Esophagus (tissue), 2 donors: Measurements from ENCODE around the gene ZNF780A. TPM values are rescaled to one million over a fixed set of nuclear protein-coding genes. Genes with fewer than 3 reads are reported as not detected.

Experiments used
- H3K27ac ChIP-seq, 2 donors: one replicate each; pipeline ENCODE4 v1.5.1; 2013; ENCODE audit warnings: low read depth in 2 of 2, mild to moderate bottlenecking in 2 of 2, inconsistent platforms in 1 of 2, low read length in 1 of 2, moderate library complexity in 1 of 2
- H3K27me3 ChIP-seq, 2 donors: one replicate each; pipeline ENCODE4 v1.6.1; 2013; ENCODE audit warnings: low read length in 2 of 2, control low read depth in 1 of 2, mild to moderate bottlenecking in 1 of 2; ENCODE audit not compliant: insufficient read depth in 2 of 2, control insufficient read depth in 1 of 2
- H3K36me3 ChIP-seq, 2 donors: one replicate each; pipeline ENCODE4 v1.6.1; 2013; ENCODE audit warnings: low read length in 1 of 2; ENCODE audit not compliant: control insufficient read depth in 2 of 2, insufficient read depth in 2 of 2
- H3K4me1 ChIP-seq, 2 donors: one replicate each; pipeline ENCODE4 v1.6.1; 2013; ENCODE audit warnings: low read length in 1 of 2; ENCODE audit not compliant: control insufficient read depth in 2 of 2, insufficient read depth in 2 of 2
- H3K4me3 ChIP-seq, 2 donors: one replicate each; pipeline ENCODE4 v1.5.1; 2013; ENCODE audit warnings: low read length in 2 of 2, mild to moderate bottlenecking in 2 of 2, low read depth in 1 of 2, moderate library complexity in 1 of 2
- H3K9me3 ChIP-seq, 2 donors: one replicate each; pipeline ENCODE4 v1.6.1; 2013; ENCODE audit warnings: mild to moderate bottlenecking in 2 of 2, low read depth in 1 of 2, low read length in 1 of 2, moderate library complexity in 1 of 2; ENCODE audit not compliant: control insufficient read depth in 2 of 2, insufficient read depth in 1 of 2
- WGBS, 2 donors: extraction: QIAGEN DNeasy Blood & Tissue Kit; methylation state at CpG; one replicate each; pipeline ENCODE4 v1.1.7; 2013; 5-methylcytosine and 5-hydroxymethylcytosine counted together
- polyA plus RNA-seq, 2 donors: library from polyadenylated mRNA; stranded (reverse); fragments of 200-250 nt; gene quantifications; one replicate each; pipeline ENCODE4 v1.2.3, GENCODE V29; 2013
- donor health status: healthy with polysubstance abuse.
- donor health status: Bipolar disorder and iron deficiency.

The ZNF780A gene
- polyA plus RNA-seq, 2 donors, result 17.7 to 20.9 TPM

DNA sequence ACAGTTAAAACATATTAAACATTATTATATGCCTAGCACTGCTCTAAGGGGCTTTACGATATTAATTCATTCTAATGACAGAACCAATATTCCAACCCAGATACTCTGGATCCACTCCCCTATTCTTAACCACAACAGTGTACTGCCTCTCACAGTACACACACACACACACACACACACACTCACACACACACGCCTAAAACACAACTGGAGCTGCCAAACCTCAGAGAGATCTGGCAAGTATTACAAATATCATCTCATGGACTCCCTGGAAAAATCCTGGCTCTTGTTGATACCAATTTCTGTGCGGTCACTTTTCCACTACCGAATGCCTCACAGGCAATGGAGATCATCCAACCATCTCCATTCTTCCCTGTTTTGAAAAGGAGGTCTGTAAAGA, 1.3 kb downstream of the ZNF780A start:
- no peaks in the 10 kb centered on the region for H3K9me3 ChIP-seq
- WGBS, 2 donors, result 54 to 62% methylated on average over 4 of the region's 4 CpGs
- H3K27ac ChIP-seq, result no peak overlapping the region
- H3K36me3 ChIP-seq, result peaks cover 0 to 4% of the 10 kb centered on the region in 2 donors
- no peaks in the 10 kb centered on the region for H3K4me1 ChIP-seq
- H3K27me3 ChIP-seq, result no peaks in the 10 kb centered on the region
- peak overlapping the region in 1 of 2 donors; percentile 88 for H3K4me3 ChIP-seq

DNA sequence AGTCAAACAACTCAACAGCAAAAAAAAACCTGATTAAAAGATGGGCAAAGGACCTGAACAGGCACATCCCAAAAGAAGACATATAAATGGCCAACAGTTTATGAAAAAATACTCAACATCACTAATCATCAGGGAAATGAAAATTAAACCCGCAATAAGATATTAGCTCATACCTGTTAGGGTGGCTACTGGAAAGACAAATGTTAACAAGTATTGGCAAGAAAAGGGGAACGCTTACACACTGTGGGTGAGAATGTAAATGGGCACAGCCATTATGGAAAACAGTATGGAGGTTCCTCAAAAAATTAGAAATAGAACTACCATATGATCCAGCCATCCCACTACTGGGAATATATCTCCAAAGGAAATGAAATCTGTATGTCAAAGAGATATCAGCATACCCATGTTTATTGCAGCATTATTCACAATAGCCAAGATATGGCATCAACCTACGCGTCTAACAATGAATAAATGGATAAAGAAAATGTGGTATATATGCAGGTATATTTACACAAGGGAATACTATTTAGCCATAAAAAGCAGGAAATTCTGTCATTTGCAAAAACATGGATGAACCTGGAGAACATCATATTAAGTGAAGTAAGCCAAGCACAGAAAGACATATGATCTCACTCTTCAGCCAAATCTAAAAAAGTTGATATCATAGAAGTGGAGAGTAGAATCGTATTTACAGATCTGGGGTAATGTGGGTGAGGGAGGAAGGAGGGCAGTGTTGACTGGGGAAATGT, 2.3 kb downstream of the ZNF780A start:
- H3K4me1 ChIP-seq, result no peaks in the 10 kb centered on the region
- no peaks in the 10 kb centered on the region for H3K9me3 ChIP-seq
- peaks cover 0 to 7% of the 10 kb centered on the region in 2 donors for H3K36me3 ChIP-seq
- no peaks in the 10 kb centered on the region for H3K27me3 ChIP-seq
- no peak overlapping the region for H3K4me3 ChIP-seq
- no peak overlapping the region for H3K27ac ChIP-seq
- 95 to 98% methylated on average over 5 of the region's 5 CpGs for WGBS, 2 donors

DNA sequence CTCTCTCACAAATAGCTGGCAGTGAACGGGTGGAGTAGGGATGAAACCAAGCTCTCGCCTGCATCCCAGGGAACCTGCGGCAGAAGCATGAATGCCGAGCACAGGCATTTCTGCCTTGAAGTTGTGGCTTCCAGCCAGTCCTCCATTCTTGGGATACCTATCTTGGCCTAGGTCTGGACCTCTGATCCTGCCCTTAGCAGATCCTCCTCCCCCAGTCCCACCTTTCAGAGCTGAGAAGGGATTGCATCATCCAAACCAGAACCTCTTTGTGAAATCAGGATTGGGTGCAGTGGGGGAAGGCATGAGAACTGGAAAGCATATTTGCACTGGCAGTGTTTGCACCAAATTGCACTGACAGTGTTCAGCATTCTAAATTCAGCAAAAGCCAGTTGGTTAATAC, 5.8 kb downstream of the ZNF780A start:
- H3K36me3 ChIP-seq, result peaks cover 0 to 17% of the 10 kb centered on the region in 2 donors
- WGBS, 2 donors, result 90 to 91% methylated on average over 4 of the region's 4 CpGs
- no peak overlapping the region for H3K27ac ChIP-seq
- H3K27me3 ChIP-seq, result no peaks in the 10 kb centered on the region
- no peaks in the 10 kb centered on the region for H3K9me3 ChIP-seq
- H3K4me3 ChIP-seq, result no peak overlapping the region
- H3K4me1 ChIP-seq, result no peaks in the 10 kb centered on the region

DNA sequence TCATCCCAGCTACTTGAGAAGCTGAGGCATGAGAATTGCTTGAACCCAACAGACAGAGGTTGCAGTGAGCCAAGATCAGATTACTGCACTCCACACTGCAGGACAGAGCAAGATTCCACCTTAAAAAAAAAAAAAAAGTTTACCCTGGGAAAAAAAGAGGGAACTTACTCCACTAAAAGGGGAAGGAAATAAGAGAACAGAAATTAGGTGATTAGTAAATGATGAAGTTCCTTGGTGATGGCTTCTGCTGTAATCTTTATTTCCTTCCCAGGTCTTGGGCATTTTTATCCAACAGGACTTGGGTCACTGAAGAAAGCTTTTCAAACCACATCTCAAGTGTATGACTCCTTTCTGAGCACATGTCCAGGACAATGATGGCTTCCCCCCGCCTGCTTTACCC, 9.3 kb downstream of the ZNF780A start:
- 86 to 90% methylated on average over 1 of the region's 1 CpG for WGBS, 2 donors
- Histone ChIP-seq H3K9me3 (peaks cover 0 to 7% of the 10 kb centered on the region in 2 donors), H3K27me3 (no peaks in the 10 kb centered on the region), H3K4me3 (no peak overlapping the region), H3K36me3 (peaks cover 4 to 24% of the 10 kb centered on the region in 2 donors), H3K27ac (no peak overlapping the region), H3K4me1 (no peaks in the 10 kb centered on the region)

DNA sequence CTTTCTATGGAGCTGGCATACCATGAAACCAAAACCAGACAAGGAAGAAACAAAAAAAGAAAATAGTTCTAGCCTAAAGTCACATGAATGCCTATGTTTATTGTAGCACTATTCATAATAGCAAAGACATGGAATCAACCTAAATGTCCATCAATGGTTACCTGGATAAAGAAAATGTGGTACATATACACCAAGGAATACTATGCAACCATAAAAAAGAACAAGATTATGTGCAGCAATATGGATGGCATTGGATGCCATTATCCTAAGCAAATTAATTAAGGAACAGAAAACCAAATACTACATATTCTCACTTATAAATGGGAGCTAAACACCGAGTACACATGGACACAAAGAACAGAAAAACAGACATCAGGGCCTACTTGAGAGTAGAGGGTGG, 10.5 kb downstream of the ZNF780A start:
- H3K36me3 ChIP-seq, result peaks cover 5 to 24% of the 10 kb centered on the region in 2 donors
- H3K4me1 ChIP-seq, result no peaks in the 10 kb centered on the region
- H3K27me3 ChIP-seq, result no peaks in the 10 kb centered on the region
- no peak overlapping the region for H3K4me3 ChIP-seq
- peaks cover 0 to 7% of the 10 kb centered on the region in 2 donors for H3K9me3 ChIP-seq
- WGBS, 2 donors, result 95 to 98% methylated on average over 1 of the region's 1 CpG
- no peak overlapping the region for H3K27ac ChIP-seq

DNA sequence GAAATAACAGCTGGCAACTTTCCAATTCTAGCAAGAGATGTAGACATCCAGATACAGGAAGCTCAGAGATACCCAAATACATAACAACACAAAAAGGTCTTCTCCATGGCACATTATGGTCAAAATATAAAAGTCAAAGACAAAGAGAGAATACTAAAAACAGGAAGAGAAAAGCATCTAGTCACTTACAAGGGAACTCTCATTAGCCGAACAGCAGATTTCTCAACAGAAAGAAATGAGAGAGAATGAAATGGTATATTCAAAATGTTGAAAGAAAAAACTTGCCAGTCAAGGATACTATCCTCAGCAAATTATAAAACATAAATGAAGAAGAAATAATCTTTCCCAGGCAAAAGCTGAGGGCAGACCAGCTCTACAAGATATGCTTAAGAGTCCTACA, 12.4 kb downstream of the ZNF780A start:
- Histone ChIP-seq H3K9me3 (peaks cover 6 to 9% of the 10 kb centered on the region in 2 donors), H3K4me3 (no peak overlapping the region), H3K4me1 (no peaks in the 10 kb centered on the region), H3K27ac (no peak overlapping the region), H3K36me3 (peaks cover 12 to 20% of the 10 kb centered on the region in 2 donors), H3K27me3 (no peaks in the 10 kb centered on the region)
- 98 to 100% methylated on average over 1 of the region's 1 CpG for WGBS, 2 donors

DNA sequence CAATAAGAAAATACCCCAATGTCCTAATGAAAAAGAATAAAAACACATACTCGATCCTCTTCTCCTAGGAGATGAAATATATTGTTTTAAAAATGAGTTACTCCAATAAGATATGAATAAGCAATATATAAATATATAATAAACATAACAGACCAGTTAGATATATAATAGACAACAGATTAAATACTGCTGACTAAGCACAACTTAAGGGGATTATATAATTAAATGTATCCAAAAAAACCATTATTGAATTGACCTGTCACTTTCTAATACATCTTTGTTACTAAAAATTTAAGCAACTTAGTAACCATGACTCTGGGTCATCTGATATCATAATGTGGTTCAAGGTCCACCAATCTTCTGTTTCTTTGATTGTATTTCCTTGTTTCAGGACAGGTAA, 20.7 kb downstream of the ZNF780A start:
- Histone ChIP-seq H3K4me3 (no peak overlapping the region), H3K27ac (no peak overlapping the region), H3K27me3 (no peaks in the 10 kb centered on the region), H3K36me3 (peaks cover 3 to 4% of the 10 kb centered on the region in 2 donors), H3K9me3 (peaks cover 5 to 6% of the 10 kb centered on the region in 2 donors), H3K4me1 (no peaks in the 10 kb centered on the region)
- WGBS, 2 donors, result 96 to 98% methylated on average over 1 of the region's 1 CpG

DNA sequence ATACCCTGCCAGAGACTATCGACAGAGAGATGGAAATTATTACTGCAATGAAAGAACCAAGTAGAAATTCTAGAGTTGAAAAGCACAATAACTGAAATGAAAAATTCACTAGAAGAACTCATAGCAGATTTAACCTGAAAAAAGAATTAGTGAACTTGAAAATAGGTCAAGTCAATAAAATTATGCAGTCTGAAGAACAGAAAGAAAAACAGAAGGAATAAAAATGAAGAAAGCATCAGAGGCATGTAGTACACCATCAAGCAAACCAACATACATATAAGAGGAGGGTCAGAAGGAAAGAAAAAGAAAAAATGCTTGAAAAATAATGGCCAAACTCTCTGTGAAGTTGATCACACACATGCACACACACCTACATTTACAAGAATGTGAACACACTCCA, 31.1 kb downstream of the ZNF780A start:
- Histone ChIP-seq H3K4me3 (no peak overlapping the region), H3K27me3 (no peaks in the 10 kb centered on the region), H3K36me3 (no peaks in the 10 kb centered on the region), H3K27ac (no peak overlapping the region), H3K4me1 (peaks cover 0 to 7% of the 10 kb centered on the region in 2 donors), H3K9me3 (no peaks in the 10 kb centered on the region)
- WGBS, 2 donors, result 93 to 95% methylated on average over 1 of the region's 1 CpG

DNA sequence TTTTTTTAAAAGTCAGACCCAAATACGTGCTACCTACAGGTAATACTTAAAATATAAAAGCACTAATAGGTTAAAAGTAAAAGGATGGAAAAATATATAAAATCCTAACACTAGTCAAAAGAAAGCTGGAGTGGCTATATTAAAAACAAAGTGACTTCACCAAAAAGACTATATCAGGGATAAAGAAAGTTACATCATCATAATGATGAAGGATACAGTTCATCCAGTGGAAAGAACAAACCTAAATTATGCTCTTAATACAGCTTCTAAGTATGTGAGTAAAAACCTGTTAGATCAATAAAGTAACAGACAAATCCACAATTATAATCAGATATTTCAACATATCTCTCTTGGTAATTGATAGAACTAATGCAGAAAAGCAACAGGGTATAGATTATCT, 33.6 kb downstream of the ZNF780A start:
- H3K27me3 ChIP-seq, result no peaks in the 10 kb centered on the region
- no peak overlapping the region for H3K4me3 ChIP-seq
- 80% methylated on average over 1 of the region's 1 CpG for WGBS, 2 donors
- H3K27ac ChIP-seq, result no peak overlapping the region
- no peaks in the 10 kb centered on the region for H3K9me3 ChIP-seq
- peaks cover 0 to 7% of the 10 kb centered on the region in 2 donors for H3K4me1 ChIP-seq
- H3K36me3 ChIP-seq, result no peaks in the 10 kb centered on the region

DNA sequence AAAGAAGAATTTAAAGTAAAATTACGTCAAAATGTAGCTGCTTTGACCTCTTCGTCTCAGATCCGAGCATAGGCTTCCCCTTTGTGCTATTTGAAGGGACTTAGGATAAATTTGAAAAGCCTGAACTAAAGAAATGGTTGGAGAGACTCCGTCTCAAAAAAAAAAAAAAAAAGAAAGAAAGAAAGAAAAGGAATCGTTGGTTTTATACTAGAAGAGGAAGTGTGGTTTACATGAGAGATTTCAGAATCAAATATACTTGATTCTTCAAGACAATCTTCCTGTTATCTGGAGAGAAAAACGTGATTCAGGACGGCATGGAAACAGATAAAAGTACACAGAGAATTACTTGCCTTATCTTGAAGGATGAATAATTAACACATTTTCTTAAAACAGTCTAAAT, 34.2 kb downstream of the ZNF780A start:
- 3 to 5% methylated on average over 7 of the region's 7 CpGs for WGBS, 2 donors
- no peaks in the 10 kb centered on the region for H3K9me3 ChIP-seq
- peaks cover 0 to 7% of the 10 kb centered on the region in 2 donors for H3K4me1 ChIP-seq

More for the DNA sequence above, 34.2 kb downstream of the ZNF780A start:
- Histone ChIP-seq H3K27ac (no peak overlapping the region), H3K27me3 (no peaks in the 10 kb centered on the region), H3K4me3 (peak overlapping the region; percentile 97 to 100), H3K36me3 (no peaks in the 10 kb centered on the region)
